ENCODE data around the gene PGF.

- no peak for TF ChIP-seq POLR2AphosphoS5 (IDR thresholded peaks at IDR 0.05; ENCODE audit: borderline replicate concordance, low read depth, low read length)
- no peak for TF ChIP-seq EZH2 (IDR thresholded peaks at IDR 0.05)
These were observed 30.4 kb upstream of the PGF start for GRCh38 chr14:74985806-74986205.

Measured in SK-N-MC (cell line).